Transverse colon (tissue), 4 donors: ENCODE measurements around the gene TMED3. TPM values are rescaled to one million over a fixed set of nuclear protein-coding genes. Genes with fewer than 3 reads are reported as not detected.

Experiments
- DNase-seq: peaks from one replicate; pipeline ENCODE4 v3.0.0-alpha.2; 2019
- H3K27ac ChIP-seq, 4 donors: fragments of 200-600 bp; sonication (generic); 2 replicates each; pipeline ENCODE4 v1.5.1; 2016 to 2018; ENCODE audit warnings: inconsistent platforms in 4 of 4
- H3K27me3 ChIP-seq: fragments of 200-600 bp; sonication (generic); 2 replicates; pipeline ENCODE4 v1.5.1; 2017; ENCODE audit warnings: inconsistent platforms
- H3K36me3 ChIP-seq, 4 donors: fragments of 200-600 bp; sonication (generic); 2 replicates each; pipeline ENCODE4 v1.5.1; 2017 to 2019; ENCODE audit warnings: inconsistent platforms in 4 of 4
- H3K4me1 ChIP-seq, 4 donors: fragments of 200-600 bp; sonication (generic); 2 replicates each; pipeline ENCODE4 v1.5.1; 2017 to 2020; ENCODE audit warnings: inconsistent platforms in 4 of 4
- H3K4me3 ChIP-seq, 4 donors: fragments of 200-600 bp; sonication (generic); 1 replicate in 1 of 4; 2 replicates in 3 of 4; pipeline versions ENCODE4 v1.5.1 to v1.6.1; 2017 to 2019; ENCODE audit warnings: inconsistent platforms in 4 of 4
- H3K9me3 ChIP-seq, 2 donors: fragments of 200-600 bp; sonication (generic); 2 replicates each; pipeline ENCODE4 v1.5.1; 2017 to 2019; ENCODE audit warnings: inconsistent platforms in 2 of 2
- CTCF ChIP-seq, 5 experiments: fragments of 200-600 bp in 3 of 5; fragments of 450-650 bp in 2 of 5; sonication (generic) in 3 of 5; IDR thresholded peaks; 1 replicate in 2 of 5; 2 replicates in 3 of 5; pipeline ENCODE4 v1.5.1; 2016 to 2017; ENCODE audit warnings: antibody characterized with exemption in 5 of 5, inconsistent platforms in 3 of 5, mild to moderate bottlenecking in 2 of 5, moderate library complexity in 1 of 5
- EP300 ChIP-seq: sonication (generic); formaldehyde crosslinking; IDR thresholded peaks from one replicate; pipeline ENCODE4 v1.6.1; 2017; ENCODE audit warnings: antibody characterized with exemption, low read depth
- POLR2A ChIP-seq: fragments of 450-650 bp; IDR thresholded peaks from one replicate; pipeline ENCODE4 v1.6.1; 2016; ENCODE audit warnings: antibody characterized with exemption, mild to moderate bottlenecking, moderate library complexity
- POLR2AphosphoS5 ChIP-seq, 3 donors: sonication (generic); formaldehyde crosslinking; IDR thresholded peaks; one replicate each; pipeline ENCODE4 v1.6.1; 2016; ENCODE audit warnings: antibody characterized with exemption in 3 of 3
- WGBS, 2 donors: methylation state at CpG; one replicate each; pipeline ENCODE4 v1.1.5; 2018; ENCODE audit warnings: low coverage in 1 of 2; 5-methylcytosine and 5-hydroxymethylcytosine counted together
- in situ Hi-C, 4 donors: fragments of 200-750 bp; cut with MboI; loops; one replicate each; pipeline versions ENCODE4 v1.15.0 to v1.15.1; 2017; ENCODE audit warnings: low sequenced_read_pairs in 3 of 4, low pct_ligation_motif_present in 1 of 4, low pct_unique_long_range_greater_than_20kb in 1 of 4
- intact Hi-C: fragments of 100-400 bp; cut with DNase I; formaldehyde crosslinking; loops from one replicate; pipeline ENCODE4 v1.15.1; 2023; ENCODE audit warnings: low total_unique reads
- total RNA-seq, 4 donors: library from RNA; depleted of rRNA; stranded (reverse); fragments of >200 nt; gene quantifications; one replicate each; pipeline ENCODE4 v1.1.0, GENCODE V29; 2016

Gene TMED3
- total RNA-seq, 4 donors from 2014 or later: 12.7 to 68.9 (median 41.0) TPM

- no peaks in the 10 kb centered on the region for H3K9me3 ChIP-seq
- H3K4me3 ChIP-seq: no peak overlapping the region
- intact Hi-C loops (no loop called here), in situ Hi-C loops (no loop called here)
- no peaks in the 10 kb centered on the region for H3K27me3 ChIP-seq
- DNase-seq: no peak
- H3K36me3 ChIP-seq: no peaks in the 10 kb centered on the region
- WGBS, 2 donors: 92 to 100% methylated on average over 3 to 9 of the region's 9 CpGs
- no peak for TF ChIP-seq EP300
- TF ChIP-seq POLR2A: no peak
- no peak for TF ChIP-seq POLR2AphosphoS5 (IDR thresholded peaks at IDR 0.05)
- no peak for TF ChIP-seq CTCF (IDR thresholded peaks at IDR 0.05)
- no peak overlapping the region for H3K27ac ChIP-seq
- H3K4me1 ChIP-seq: no peaks in the 10 kb centered on the region
Measured at GRCh38 chr15:79364571-79365240, 53.8 kb downstream of the TMED3 start.

GRCh38 chr15:79365765-79366164 lies 54.9 kb downstream of the TMED3 start:
- TF ChIP-seq CTCF (IDR thresholded peaks at IDR 0.05) (no peak), EP300 (no peak), POLR2A (no peak), POLR2AphosphoS5 (IDR thresholded peaks at IDR 0.05) (no peak)
- in situ Hi-C loops (no loop called here), intact Hi-C loops (no loop called here)
- H3K27me3 ChIP-seq: no peaks in the 10 kb centered on the region
- no peak overlapping the region for H3K27ac ChIP-seq
- H3K36me3 ChIP-seq: no peaks in the 10 kb centered on the region
- H3K9me3 ChIP-seq: no peaks in the 10 kb centered on the region
- H3K4me3 ChIP-seq: no peak overlapping the region
- 60 to 63% methylated on average over 3 of the region's 3 CpGs for WGBS, 2 donors
- DNase-seq: no peak
- H3K4me1 ChIP-seq: no peaks in the 10 kb centered on the region

GRCh38 chr15:79366691-79367090 lies 55.8 kb downstream of the TMED3 start:
- H3K9me3 ChIP-seq: no peaks in the 10 kb centered on the region
- DNase-seq: no peak
- 76 to 80% methylated on average over 2 of the region's 2 CpGs for WGBS, 2 donors
- no peaks in the 10 kb centered on the region for H3K4me1 ChIP-seq
- no peak overlapping the region for H3K27ac ChIP-seq
- in situ Hi-C loops: no loop called here
- no peaks in the 10 kb centered on the region for H3K27me3 ChIP-seq
- intact Hi-C loops: no loop called here
- no peak overlapping the region for H3K4me3 ChIP-seq
- H3K36me3 ChIP-seq: no peaks in the 10 kb centered on the region
- no peak for TF ChIP-seq POLR2AphosphoS5 (IDR thresholded peaks at IDR 0.05)

GRCh38 chr15:79370716-79371115 lies 59.8 kb downstream of the TMED3 start:
- no peak overlapping the region for H3K27ac ChIP-seq
- intact Hi-C loops: no loop called here
- no peaks in the 10 kb centered on the region for H3K9me3 ChIP-seq
- in situ Hi-C loops: no loop called here
- H3K4me3 ChIP-seq: no peak overlapping the region
- no peaks in the 10 kb centered on the region for H3K36me3 ChIP-seq
- no peaks in the 10 kb centered on the region for H3K4me1 ChIP-seq
- no peak for TF ChIP-seq EP300
- no peak for TF ChIP-seq POLR2AphosphoS5 (IDR thresholded peaks at IDR 0.05)
- TF ChIP-seq POLR2A: no peak
- TF ChIP-seq CTCF (IDR thresholded peaks at IDR 0.05): no peak
- no peaks in the 10 kb centered on the region for H3K27me3 ChIP-seq
- 90 to 100% methylated on average over 1 of the region's 1 CpG for WGBS, 2 donors
- no peak for DNase-seq

- no peak for TF ChIP-seq POLR2A
- no peak for TF ChIP-seq EP300
- no peak for TF ChIP-seq CTCF (IDR thresholded peaks at IDR 0.05)
- TF ChIP-seq POLR2AphosphoS5 (IDR thresholded peaks at IDR 0.05): no peak
- Histone ChIP-seq H3K4me3 (no peak overlapping the region), H3K27me3 (no peaks in the 10 kb centered on the region), H3K36me3 (no peaks in the 10 kb centered on the region), H3K4me1 (no peaks in the 10 kb centered on the region), H3K9me3 (no peaks in the 10 kb centered on the region), H3K27ac (no peak overlapping the region)
- 92 to 100% methylated on average over 1 of the region's 1 CpG for whole genome bisulfite sequencing, 2 donors
- in situ Hi-C loops: no loop called here
- DNase-seq: no peak
- intact Hi-C loops: no loop called here
Measured at GRCh38 chr15:79371591-79371990, 60.7 kb downstream of the TMED3 start.
